ENCODE results near the gene TMEM236.
"Not testable (repeated sequence)": the region's sequence is repeated elsewhere in the genome, so short reads cannot be mapped to it uniquely, and the experiment has no call there.

The TMEM236 gene, protein sequence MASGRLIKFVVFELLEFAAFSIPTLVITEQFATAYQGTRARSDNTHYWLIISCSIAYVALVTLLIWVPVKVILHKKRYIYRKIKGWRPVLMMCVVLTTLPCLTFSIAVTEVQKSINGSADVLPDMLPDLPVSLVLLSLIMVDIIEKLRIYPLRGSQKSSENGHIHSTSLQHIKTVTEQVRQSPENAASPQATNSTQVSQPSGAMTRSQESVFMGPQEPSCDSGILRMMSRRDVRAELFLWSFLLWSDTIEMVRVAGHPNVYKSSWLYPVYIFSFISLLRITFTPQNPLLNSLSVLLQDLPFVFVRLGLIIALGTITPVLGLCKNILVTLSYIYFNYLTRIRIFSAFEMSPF

DNA sequence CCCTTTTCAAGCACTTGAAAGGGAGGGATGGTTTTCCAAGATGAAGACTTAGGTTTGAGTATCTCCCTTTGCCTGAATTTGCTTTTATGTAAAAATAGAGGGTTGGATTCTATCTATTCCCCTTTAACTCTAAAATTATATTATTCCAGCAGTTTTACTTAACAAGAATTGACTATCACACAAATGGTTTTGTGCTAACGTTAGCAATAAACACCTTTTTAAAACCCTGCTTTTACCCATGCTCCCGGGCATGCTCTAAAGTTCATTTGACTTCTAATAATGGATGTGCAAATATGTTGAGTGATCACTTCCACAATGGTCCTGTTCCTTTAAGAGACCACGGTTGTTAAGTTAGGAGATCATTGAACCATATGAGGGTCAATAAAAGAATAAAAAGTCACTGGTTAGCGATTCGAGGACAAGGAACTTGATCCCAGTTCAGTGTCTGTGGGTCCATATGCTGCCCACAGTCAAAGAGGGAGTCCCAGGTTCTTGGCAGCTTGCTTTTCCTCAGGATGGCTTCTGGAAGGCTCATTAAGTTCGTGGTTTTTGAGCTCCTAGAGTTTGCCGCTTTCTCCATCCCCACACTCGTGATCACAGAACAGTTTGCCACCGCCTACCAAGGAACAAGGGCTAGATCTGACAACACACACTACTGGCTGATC, at the start of gene TMEM236:
TMEM236 (plus strand) TSS at position 421 of the 665 bp plus-strand sequence; CDS start at position 516, 95 bp downstream.
- DNase-seq (ENCODE audit: low read depth), result no peak

DNA sequence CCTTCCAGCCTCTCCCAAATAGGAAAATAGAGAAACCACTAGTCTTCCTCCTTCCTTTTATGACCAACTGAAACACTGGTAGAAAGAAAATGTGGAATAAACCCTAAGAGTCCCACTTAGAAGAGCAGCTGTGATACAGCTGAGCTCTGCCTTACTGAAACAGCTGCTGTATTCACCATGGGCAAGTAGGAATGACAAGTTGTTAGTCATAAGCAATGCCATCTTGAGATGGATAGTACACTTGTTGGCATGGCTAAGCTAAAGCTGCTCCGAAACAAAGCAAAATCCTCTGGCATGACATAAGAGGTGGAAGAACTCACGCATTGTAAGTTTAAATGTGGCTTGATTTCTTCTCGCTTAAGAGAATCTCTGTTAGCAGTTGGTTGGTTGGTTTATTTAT, 48.3 kb upstream of the TMEM236 start:
- DNase-seq (ENCODE audit: low read depth), result no peak

DNA sequence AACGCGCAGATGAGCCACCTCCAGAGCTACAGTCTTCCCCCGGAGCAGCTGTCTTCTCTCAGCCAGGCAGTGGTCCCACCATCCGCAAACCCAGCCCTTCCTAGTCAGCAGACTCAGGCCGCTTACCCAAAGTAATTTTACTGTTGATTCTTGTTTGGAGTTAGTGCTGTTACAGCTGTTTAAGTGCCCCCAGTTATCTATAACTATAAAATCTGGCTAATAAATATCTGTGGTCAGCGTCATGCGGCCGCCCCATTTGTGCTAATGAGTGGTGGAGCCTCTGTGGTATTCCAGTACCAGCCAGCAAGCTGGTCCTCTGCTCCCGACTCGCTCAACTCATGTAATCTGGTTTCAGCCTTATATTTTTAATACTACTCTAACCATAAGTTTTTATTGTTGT, 43.2 kb upstream of the TMEM236 start:
- no peak for DNase-seq (ENCODE audit: low read depth)

DNA sequence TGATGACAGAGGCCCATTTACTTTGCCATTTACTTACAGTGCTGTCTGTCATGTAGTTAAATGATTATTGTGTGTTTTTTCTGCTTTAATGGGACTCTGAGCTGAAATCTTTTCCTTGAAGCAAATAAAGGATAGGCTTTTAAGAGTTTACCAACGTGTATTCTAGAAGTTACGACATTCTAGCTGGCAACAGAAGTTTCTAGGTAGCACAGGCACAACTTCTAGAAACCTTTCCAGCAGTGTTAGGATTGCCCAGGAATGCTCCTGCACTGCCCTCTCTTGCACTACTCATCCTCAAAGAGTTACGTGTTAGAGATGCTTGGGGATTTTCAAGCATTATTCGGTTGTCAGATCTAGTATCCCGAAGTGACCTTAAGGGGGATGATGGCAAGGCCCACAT, 42.5 kb upstream of the TMEM236 start:
- DNase-seq (ENCODE audit: low read depth), result no peak

DNA sequence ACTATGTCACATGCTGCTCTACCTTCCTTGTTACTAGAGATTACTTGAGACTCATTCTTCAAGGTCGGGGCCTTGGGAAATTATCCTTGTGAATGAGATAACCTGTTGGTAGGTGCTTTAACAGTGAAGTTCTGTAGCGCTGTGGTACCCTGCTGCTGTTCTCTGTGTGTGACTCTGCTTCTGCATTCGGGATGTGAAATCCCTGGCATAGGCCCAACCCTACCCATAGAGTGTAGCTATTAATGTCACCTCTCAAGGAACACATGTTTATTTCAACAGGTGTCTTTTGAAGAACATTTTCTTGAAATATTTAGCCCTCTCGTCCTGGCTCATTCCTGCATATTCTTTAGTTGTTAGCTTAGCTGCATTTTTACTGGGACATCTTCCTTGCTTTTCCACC, 41.8 kb upstream of the TMEM236 start:
- DNase-seq (ENCODE audit: low read depth), result no peak

DNA sequence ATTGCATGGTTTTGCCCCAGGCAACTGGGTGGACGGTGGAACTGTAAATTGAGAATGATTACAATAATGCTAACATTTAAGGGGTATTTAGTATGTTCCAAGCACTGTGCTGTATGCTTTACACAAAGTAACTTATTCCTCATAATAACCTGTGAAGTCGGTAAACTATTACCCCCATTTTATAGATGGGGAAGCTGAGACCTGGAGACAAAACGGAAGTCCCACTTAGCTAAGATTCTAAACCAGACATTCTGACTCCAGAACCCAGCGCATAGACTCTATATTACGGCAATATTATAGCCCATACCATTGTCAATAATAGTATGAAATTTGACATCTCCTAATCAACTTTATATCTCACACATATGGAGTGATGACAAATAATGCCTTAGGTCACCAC, 39.9 kb upstream of the TMEM236 start:
- no peak for DNase-seq (ENCODE audit: low read depth)

DNA sequence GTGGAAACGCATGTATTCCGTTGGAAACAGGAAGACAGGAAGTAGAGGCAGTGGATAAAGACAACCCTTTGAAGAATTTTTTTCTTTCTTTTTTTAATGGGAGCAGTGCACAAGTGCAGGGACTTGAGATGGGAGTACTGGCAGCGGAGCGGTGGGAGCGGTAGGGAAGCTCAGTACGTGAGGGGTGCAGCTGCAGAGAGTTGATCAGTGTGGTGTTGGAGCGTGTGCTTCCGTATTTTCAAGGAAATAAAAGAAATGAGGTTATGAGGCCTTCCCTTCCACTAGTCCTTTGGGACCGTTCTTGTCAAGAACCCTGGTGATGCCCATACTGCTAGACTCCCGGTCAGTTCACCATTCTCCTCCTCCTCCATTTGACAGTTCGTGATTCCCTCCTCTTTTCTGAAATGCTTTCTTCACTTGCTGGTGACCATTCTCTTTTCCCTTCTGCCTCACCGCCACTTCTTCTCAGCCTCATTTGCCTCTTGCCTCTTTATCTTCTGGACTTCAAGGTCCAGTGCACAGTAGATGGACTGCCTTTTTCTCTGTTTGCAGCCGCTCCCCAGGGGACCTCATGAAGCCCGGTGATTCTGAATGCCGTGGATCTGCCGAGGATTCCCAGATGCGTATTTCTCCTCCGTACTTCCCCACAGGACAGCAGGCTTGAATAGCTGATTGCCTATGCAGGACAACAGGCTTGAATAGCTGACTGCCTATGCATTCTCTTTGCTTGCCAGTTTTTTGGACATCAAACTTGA, 39.1 kb upstream of the TMEM236 start:
- DNase-seq (ENCODE audit: low read depth), result no peak

DNA sequence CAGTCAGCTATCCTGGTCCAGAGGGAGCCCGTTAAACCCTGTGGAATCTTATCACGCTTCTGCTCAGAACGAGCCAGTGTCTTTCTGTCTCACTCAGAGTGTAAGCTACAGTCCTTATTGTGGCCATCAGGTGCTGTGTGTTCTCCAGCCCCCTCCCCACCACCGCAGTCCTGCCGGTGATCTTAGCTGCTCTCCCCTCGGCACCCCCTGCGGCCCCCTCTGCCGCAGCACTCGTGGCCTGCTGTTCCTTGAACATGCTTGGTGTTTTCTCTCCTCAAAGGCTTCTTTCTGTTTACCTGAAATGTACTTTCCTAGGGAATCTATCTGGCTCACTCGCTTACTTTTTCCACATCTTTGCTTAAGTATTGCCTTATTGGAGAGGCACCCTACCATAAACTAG, 38.2 kb upstream of the TMEM236 start:
- DNase-seq (ENCODE audit: low read depth), result no peak

DNA sequence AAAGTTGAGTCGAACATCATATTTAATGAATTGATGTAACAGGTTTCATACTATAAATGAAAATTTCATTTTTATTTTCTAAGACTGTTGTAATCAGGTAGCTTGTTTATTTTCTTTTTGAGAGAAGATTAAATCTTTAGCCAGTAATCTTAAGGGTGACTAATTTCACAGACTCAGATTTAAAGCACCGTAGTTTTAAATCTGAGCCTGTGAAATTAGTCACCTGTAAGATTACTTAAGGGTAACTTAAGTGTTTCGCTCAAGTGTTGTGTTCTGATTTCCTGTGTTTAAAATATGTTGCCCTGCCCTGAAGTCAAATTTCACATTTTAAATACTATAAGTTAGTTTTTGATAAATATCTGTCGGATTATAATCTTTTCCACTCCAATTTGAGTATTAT, 35.8 kb upstream of the TMEM236 start:
- DNase-seq (ENCODE audit: low read depth), result no peak

DNA sequence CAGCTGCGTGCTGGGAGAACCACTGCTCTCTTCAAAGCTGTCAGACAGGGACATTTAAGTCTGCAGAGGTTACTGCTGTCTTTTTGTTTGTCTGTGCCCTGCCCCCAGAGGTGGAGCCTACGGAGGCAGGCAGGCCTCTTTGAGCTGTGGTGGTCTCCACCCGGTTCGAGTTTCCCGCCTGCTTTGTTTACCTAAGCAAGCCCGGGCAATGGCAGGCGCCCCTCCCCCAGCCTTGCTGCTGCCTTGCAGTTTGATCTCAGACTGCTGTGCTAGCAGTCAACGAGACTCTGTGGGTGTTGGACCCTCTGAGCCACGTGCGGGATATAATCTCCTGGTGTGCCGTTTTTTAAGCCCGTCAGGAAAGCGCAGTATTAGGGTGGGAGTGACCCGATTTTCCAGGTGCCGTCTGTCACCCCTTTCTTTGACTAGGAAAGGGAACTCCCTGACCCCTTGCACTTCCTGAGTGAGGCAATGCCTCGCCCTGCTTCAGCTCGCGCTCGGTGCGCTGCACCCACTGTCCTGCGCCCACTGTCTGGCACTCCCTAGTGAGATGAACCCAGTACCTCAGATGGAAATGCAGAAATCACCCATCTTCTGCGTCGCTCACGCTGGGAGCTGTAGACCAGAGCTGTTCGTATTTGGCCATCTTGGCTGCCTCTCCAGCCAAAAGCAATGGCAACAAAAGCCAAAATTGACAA, 29.5 kb upstream of the TMEM236 start:
- DNase-seq (ENCODE audit: low read depth), result not testable (repeated sequence)

DNA sequence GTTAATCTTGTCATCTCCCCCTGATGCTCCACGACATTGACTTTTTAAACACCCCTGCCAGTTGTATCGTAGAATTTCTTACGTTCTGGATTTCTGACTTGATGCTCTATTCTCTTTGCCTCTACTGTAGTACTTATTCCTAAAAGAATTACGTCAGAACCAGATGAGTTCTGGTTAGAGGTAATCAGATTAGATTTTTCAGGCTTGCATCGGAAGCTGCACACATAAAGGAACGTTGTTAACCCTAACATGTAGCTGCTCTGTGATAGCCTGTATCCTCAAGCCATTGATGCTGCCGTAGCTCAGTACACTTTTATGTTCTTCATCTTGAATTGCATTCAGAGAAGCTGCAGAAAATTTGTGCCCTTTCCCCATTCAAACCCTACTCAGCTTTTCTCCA, 26.3 kb upstream of the TMEM236 start:
- no peak for DNase-seq (ENCODE audit: low read depth)

DNA sequence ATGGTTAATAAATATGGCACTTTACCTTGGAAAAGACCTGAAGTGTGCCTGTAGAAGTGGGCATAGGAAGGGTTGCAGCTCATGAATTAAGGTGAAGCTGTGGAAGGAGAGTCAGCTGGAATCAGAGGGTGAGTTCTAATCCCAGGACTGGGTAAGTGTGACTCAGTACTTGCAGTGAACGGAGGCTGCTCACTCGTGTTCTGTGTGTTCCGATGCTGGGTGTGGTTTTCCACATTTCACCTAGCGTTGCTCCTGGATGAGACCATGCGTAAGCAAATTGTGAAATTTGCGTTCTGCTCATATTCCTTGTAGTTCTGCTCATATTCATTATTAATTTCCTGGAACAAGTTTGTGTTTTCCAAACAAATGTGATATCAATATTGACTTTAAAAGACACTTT, 22.4 kb upstream of the TMEM236 start:
- DNase-seq (ENCODE audit: low read depth), result peak; percentile 12

DNA sequence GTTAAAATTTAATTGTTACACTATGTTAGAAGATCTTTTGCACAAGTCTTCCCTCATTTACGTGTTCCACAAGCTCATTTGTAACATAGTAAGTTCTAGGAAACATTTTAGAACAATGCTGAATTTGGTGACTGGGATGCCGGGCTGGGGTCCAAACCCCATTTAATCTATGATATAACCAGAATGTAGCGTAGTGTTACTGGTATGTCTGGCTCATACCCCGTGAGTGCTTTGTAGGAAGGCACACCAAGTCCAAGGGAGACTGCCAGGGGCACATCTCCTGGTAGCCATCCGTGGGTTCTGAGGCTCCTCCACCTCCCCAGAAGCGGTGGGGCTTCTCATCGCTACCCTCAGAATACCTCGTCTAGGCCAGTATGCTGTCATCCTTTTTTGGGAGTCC, 21.3 kb upstream of the TMEM236 start:
- DNase-seq (ENCODE audit: low read depth), result peak; percentile 16

DNA sequence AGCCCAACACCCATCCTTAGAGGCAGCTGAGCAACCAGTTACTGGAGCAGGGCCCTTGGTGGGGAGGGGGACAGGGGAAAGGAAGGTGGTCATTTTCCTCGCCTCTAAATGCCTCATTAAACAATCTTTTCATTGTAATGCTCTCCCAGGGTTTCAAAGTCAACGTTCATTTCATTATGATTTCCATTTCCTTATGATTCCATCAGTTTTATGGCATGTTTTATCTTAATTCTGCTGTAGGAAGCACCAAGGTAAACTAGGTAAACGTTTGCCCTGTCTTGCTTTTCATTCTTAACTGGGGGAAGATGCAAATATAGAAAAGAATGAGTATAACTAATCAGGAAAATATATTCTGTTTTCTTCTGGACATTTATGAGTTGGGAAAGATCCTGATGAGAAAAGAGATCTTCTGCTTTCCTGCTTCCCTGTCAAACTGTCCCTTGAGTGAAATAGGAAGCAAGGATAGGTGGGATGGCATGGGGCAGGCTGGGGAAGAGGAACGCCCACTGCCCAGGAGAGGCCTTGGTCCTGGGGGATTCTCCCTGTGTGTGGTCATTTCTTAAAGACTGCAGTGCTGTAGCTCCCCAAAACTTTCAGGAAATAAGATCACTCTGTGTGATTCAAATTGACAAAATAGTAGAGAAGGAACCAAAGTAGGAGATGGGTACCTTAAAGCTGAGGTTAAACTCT, 20.5 kb upstream of the TMEM236 start:
- no peak for DNase-seq (ENCODE audit: low read depth)

DNA sequence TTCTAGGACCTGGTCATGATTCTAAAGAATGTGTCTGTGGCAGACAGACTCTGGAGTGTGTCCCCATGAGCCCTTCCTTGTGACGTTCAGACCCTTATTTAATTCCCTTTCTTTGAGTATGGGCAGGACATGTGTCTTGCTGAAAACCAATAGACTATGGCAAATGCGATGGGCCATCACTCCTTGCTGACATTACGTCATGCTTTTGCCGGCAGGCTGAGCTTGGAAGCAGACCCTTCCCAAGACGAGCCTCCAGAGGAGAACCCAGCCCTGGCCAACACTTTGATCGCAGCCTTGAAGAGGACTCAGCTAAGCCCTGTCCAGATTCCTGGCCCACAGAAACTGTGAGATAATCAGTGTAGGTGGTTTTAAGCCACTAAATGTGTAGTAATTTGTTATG, 18.4 kb upstream of the TMEM236 start:
- DNase-seq (ENCODE audit: low read depth), result no peak

DNA sequence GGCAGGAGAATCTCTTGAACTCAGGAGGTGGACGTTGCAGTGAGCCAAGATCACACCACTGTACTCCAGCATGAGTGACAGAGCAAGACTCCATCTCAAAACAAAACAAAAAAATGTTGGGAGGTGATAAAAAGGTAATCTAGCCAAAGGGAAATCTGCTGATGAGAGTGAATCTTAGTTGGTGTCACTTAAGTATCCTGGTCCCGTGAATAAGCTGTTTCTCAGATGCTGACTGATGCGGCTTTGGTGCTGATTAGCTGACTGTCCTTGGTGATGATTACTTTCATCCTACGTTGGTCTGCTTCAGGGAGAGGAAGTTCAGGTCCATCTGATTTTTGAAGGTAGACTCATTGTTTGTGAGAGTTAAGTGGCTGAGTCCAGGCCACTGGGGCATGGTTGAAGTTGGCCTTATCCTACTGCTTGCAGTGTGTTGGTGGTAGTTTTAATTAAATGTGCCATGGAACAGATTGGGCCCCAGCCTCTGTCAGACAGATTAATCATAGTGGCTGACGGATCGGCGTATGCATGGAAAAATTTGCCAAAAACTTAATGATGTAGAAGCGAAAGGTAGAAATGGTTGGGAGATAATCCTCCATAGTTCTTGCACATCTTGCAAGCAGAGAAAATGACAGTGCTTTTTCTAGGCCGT, 17.4 kb upstream of the TMEM236 start:
- DNase-seq (ENCODE audit: low read depth), result no peak

DNA sequence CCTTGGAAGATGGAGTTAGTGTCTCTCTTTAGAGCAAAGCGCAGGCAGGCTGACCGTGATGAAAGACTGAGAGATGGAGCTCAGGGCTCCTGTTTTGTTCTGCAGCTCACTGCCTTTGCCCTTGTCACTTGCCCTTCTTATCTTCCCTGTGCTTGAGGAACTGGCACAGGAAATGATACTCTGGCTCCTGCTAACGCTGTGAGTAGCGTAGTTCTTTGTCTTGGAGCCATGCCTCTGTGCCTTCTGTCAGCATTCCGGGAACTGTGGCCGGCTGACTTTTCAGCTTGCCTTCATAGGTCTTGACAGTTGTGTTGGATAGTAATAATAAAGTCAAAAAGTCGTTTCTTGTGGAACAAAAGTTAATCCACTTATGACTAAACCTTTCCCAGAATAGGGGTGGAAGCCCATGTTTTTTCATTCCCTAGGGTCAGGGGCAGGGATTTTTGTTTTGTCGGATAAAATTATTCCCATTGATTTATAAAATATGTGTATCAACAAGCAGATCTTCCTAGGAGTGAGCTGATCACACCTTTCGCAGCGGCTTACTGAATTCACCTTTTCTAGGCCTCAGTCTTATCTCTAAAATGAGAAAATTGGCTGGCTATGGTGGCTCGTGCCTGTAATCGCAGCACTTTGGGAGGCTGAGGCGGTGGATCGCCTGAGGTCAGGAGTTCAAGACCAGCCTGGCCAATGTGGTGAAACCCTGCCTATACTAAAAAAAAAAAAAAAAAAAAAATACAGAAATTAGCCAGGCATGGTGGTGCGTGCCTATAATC, 16.6 kb upstream of the TMEM236 start:
- no peak for DNase-seq (ENCODE audit: low read depth)

DNA sequence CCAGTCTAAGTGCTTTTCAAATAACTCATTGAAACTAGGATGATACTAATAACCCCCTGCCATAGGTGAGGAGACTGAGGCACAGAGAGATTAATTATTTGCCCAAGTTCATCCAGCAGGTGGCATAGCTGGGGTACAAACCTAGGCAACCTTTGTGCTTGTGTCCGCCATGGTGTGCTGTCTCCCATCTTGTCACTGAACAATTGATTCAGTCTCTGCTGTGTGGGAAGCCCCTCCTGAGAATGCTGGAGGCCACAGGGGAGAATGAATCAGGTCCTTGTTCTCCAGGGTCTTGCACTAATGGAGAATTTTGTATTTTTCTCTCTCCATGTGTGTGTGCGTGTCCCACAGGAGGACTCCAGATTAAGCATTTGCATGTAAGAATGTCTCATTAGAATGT, 15.8 kb upstream of the TMEM236 start:
- DNase-seq (ENCODE audit: low read depth), result no peak

DNA sequence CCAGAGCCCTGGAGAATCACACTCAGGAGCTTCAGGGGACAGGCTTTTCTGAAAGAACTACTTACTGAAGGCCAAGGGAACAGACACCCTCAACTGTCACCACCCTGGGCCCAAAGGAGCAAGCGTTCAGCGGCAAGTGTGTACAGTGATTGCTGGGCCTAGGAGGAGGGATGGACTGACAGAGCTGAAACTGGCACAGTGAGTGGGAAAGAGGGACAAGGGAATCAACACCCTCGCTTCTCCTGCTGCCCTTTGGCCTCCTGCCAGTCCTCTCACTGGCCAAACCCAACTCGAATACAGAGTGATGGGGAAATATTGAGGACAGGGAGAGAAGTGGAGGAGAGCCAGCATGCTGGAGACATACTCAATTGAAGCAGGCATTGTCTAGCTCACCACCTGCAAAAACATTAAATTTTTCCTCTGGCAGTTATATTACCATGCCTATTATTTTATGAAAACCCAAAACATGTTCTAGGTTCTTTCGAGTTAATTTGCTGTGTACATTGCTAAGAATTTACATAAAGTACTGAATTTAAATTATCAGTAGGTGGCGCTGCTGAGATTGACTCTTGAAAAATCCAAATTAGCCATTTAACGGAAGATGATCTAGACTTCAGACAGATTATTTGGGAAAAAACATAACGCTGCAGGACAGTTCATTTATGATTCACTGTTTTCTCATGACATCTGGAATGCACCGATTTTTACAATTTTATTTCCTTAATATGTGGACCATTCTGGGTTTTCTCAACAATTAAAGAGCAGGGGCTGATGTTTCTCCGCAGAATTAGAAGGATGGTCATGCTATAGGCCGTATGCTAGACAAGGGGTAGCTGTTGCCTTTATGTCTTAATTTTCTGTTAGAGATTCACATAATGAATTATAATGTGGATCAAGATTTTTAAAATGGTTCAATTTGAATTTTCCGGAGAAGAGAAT, 14.7 kb upstream of the TMEM236 start:
- DNase-seq (ENCODE audit: low read depth), result peak; percentile 34

Measured in fibroblast of gingiva (primary cell).